ENCODE data around the gene PRKCE. TPM values are rescaled to one million over a fixed set of nuclear protein-coding genes. Genes with fewer than 3 reads are reported as not detected.
"Not testable (repeated sequence)": the region's sequence is repeated elsewhere in the genome, so short reads cannot be mapped to it uniquely, and the experiment has no call there.

PRKCE gene
- total RNA-seq, 2 experiments from 2014 or later, result 13.1 to 15.4 TPM

DNA sequence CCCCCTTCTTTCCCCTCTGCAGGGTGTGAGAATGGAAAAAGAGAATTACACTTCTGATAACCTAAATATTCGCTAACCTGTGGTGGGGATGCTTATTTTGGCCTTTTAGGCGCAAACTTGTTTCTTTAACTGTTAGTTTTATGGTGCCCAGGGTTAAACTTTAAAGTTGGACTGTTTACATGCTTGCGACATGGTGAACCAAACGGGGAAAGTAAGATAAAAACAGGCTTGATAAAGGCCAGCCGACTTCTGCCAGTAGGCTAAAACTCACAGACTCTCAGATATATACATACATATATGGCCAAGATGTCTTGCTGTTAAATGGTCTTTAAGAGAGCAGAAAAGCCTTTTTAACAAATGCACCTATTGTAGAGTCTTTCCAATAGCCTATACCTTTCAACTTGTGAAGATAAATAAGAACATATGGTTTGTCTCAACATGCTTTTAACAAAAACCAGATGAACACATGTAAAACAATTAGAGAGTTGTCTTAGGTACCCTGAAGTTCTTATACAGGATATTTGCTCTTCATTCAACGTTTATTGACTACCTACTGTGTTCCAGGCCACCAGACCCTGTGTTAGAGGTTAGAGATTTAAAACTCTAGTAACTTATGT is 29.0 kb downstream of the PRKCE start:
- Mint-ChIP-seq H3K4me1 (no peaks in the 10 kb centered on the region), H3K27ac (no peak overlapping the region), H3K36me3 (ENCODE audit: low read depth) (no peaks in the 10 kb centered on the region), H3K9me3 (no peaks in the 10 kb centered on the region), H3K4me3 (no peak overlapping the region), H3K27me3 (no peaks in the 10 kb centered on the region)
- ChIA-PET POLR2A (no interaction called here), CTCF (no interaction called here)
- no peak for DNase-seq

GRCh38 chr2:45681675-45682074 is 30.2 kb downstream of the PRKCE start:
- POLR2A ChIA-PET, result no interaction called here
- Mint-ChIP-seq H3K27ac (no peak overlapping the region), H3K9me3 (no peaks in the 10 kb centered on the region)

DNA sequence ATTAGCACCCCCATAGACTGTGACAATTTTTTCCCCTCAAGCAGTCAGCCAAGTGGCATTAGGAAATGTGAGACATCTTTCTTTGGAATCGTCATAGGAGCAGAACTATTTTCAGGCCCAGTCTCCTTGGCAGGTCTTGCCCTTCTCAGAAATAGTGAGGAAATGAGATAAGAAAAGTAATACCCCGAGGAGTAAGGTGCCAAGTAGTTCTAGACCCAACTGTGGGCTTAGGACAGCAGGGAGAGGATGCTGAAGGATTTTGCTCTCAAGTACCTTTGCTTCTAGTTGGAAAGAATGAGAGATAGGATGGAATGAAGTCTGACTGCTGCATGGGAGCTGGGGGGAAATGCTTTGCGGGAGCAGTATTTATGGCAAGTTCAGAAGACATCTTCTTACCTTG is 31.8 kb downstream of the PRKCE start:
- no peak overlapping the region for H3K27ac Mint-ChIP-seq
- CTCF ChIA-PET, result no interaction called here
- DNase-seq, result no peak
- POLR2A ChIA-PET, result no interaction called here
- H3K36me3 Mint-ChIP-seq (ENCODE audit: low read depth), result no peaks in the 10 kb centered on the region
- H3K4me3 Mint-ChIP-seq, result no peak overlapping the region
- no peaks in the 10 kb centered on the region for H3K27me3 Mint-ChIP-seq
- no peaks in the 10 kb centered on the region for H3K4me1 Mint-ChIP-seq
- no peaks in the 10 kb centered on the region for H3K9me3 Mint-ChIP-seq

More at GRCh38 chr2:45681675-45682074, 30.2 kb downstream of the PRKCE start:
- no peak for DNase-seq
- no peak overlapping the region for H3K4me3 Mint-ChIP-seq
- H3K27me3 Mint-ChIP-seq, result no peaks in the 10 kb centered on the region
- no peaks in the 10 kb centered on the region for H3K36me3 Mint-ChIP-seq (ENCODE audit: low read depth)
- no peaks in the 10 kb centered on the region for H3K4me1 Mint-ChIP-seq
- CTCF ChIA-PET, result interaction anchor here (1.1 kb wide), 2 partner anchors 16 to 46 kb away, joined by 3 read pairs; no protein-coding TSS in a partner anchor

DNA sequence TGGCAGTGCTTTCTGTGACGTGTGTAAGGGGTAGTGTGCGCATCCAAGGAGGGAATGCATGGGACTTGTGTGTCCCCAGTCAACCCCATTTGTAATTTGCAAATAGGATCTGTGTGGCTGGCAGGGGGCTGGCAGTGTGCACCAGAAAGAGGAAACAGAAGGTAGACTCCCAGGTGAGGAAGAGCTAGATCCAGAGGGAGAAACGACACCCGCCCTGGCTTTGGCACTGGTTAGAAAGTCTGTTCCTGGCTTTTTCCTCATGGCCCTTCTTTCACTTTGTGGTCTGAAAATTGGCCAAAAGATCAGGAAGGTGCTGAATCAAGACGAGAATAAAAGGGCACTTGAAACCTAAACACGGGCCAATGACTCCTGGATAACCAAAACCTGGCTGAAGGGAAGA is 33.3 kb downstream of the PRKCE start:
- no peak overlapping the region for H3K27ac Mint-ChIP-seq
- H3K36me3 Mint-ChIP-seq (ENCODE audit: low read depth), result no peaks in the 10 kb centered on the region
- no peaks in the 10 kb centered on the region for H3K27me3 Mint-ChIP-seq
- POLR2A ChIA-PET, result no interaction called here
- no peaks in the 10 kb centered on the region for H3K4me1 Mint-ChIP-seq
- no peak for DNase-seq
- CTCF ChIA-PET, result interaction anchor here (1.2 kb wide), 2 partner anchors 25 to 252 kb away, joined by 4 read pairs; no protein-coding TSS in a partner anchor
- H3K4me3 Mint-ChIP-seq, result no peak overlapping the region
- H3K9me3 Mint-ChIP-seq, result no peaks in the 10 kb centered on the region

- no peaks in the 10 kb centered on the region for H3K27me3 Mint-ChIP-seq
- H3K27ac Mint-ChIP-seq, result no peak overlapping the region
- ChIA-PET CTCF (interaction anchor here (1.2 kb wide), 2 partner anchors 25 to 252 kb away, joined by 4 read pairs; no protein-coding TSS in a partner anchor), POLR2A (no interaction called here)
- DNase-seq, result no peak
- H3K4me3 Mint-ChIP-seq, result no peak overlapping the region
- no peaks in the 10 kb centered on the region for H3K9me3 Mint-ChIP-seq
- no peaks in the 10 kb centered on the region for H3K4me1 Mint-ChIP-seq
- no peaks in the 10 kb centered on the region for H3K36me3 Mint-ChIP-seq (ENCODE audit: low read depth)
Measured at GRCh38 chr2:45685260-45685659, 33.8 kb downstream of the PRKCE start.

GRCh38 chr2:45687964-45688363 is 36.5 kb downstream of the PRKCE start:
- DNase-seq, result no peak
- Mint-ChIP-seq H3K36me3 (ENCODE audit: low read depth) (no peaks in the 10 kb centered on the region), H3K9me3 (no peaks in the 10 kb centered on the region), H3K4me3 (no peak overlapping the region), H3K4me1 (no peaks in the 10 kb centered on the region), H3K27me3 (no peaks in the 10 kb centered on the region), H3K27ac (no peak overlapping the region)
- ChIA-PET POLR2A (no interaction called here), CTCF (interaction anchor here (1.4 kb wide), 1 partner anchor 19 kb away, joined by 3 read pairs; no protein-coding TSS in a partner anchor)

DNA sequence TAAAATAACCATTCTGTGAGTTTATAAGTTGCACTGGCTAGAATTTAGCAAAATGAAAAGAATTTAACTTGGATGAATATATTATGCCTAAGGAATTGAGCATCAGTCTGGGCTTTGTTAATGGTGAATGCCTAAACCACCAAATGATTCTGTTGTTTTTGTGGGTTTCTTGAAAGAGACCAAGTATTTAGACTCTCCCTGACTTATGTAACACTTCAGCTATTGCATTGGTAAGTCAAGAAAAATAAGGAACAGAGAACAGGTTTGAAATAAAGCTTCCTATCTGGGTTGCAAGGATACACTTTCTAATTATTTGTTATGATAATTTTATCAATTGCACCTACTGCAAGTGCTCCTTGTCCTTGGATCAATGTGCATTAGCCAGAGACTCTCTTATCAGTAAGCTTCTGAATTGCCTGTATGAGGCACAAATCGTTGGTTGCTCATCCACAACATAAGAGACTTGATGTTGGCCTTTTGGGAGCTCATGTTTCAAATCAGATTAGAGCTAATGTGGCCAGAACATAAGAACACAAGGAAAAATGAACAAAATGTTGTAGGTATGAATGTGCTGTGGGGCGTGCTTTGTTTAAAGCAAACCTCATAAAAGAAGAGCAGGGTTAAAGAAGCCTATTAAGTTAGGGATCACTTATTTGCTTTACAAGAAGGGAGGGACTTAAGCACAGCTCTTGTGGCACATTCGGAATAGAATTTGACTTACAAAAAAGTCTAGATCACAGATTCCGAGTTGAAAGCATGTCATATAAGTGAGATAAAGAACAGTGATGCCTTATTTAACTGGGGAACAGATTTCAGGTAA is 37.2 kb downstream of the PRKCE start:
- H3K4me3 Mint-ChIP-seq, result no peak overlapping the region
- ChIA-PET POLR2A (no interaction called here), CTCF (interaction anchor here (0.6 to 1.4 kb wide), 2 partner anchors 18 to 33 kb away, joined by 3 read pairs; no protein-coding TSS in a partner anchor)
- DNase-seq, result no peak
- no peaks in the 10 kb centered on the region for H3K9me3 Mint-ChIP-seq
- no peaks in the 10 kb centered on the region for H3K36me3 Mint-ChIP-seq (ENCODE audit: low read depth)
- no peaks in the 10 kb centered on the region for H3K4me1 Mint-ChIP-seq
- H3K27me3 Mint-ChIP-seq, result no peaks in the 10 kb centered on the region
- H3K27ac Mint-ChIP-seq, result no peak overlapping the region

- no peak for DNase-seq
- Mint-ChIP-seq H3K4me1 (no peaks in the 10 kb centered on the region), H3K9me3 (no peaks in the 10 kb centered on the region), H3K4me3 (no peak overlapping the region), H3K27me3 (no peaks in the 10 kb centered on the region), H3K36me3 (ENCODE audit: low read depth) (no peaks in the 10 kb centered on the region), H3K27ac (no peak overlapping the region)
- POLR2A ChIA-PET, result no interaction called here
- CTCF ChIA-PET, result no interaction called here
Measured at GRCh38 chr2:45690231-45690630, 38.8 kb downstream of the PRKCE start.

DNA sequence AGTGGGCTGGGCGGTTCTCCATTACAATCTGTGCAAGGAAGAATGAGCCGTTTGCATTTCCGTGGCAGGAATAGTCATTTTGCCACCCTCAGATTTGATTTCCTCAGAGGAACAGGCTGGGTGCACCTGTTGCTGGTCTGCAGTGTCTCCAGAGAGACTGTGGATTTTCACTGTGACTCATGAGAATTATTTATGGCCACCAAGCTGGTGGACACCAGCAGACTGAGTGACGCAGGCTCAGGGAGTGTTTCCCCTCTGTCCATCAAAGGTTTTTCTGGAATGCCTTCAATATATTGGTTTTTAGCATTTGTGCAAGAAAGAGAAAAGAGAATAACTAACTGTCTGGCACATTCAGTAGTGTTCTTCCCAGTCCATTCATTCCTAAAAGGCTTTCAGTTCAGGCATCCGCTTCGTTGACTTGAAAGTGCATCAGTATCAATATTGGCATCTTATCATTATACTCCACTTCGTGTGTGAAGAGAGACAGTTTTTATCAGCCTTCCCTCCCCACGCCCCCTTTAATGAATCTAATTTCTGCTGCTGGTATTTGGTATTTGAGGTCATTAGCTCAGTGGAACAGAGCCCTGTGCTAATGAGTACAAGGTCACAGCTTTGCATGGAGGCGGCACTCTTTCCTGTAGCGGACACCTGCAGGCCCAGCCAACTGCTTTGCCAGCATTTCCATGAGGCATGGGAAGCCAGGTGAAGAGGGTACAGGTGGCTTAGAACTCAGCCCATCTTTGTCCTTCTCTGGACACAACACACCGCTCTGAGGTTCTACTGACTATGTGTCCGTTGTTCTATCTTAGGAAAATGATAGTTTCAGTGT is 39.9 kb downstream of the PRKCE start:
- H3K9me3 Mint-ChIP-seq, result no peaks in the 10 kb centered on the region
- H3K27me3 Mint-ChIP-seq, result no peaks in the 10 kb centered on the region
- H3K4me1 Mint-ChIP-seq, result no peaks in the 10 kb centered on the region
- DNase-seq, result no peak
- H3K36me3 Mint-ChIP-seq (ENCODE audit: low read depth), result no peaks in the 10 kb centered on the region
- H3K27ac Mint-ChIP-seq, result no peak overlapping the region
- ChIA-PET CTCF (interaction anchor here (1.5 kb wide), 1 partner anchor 28 kb away, joined by 3 read pairs; no protein-coding TSS in a partner anchor), POLR2A (no interaction called here)
- H3K4me3 Mint-ChIP-seq, result no peak overlapping the region

- Mint-ChIP-seq H3K4me3 (no peak overlapping the region), H3K36me3 (ENCODE audit: low read depth) (no peaks in the 10 kb centered on the region), H3K9me3 (no peaks in the 10 kb centered on the region), H3K4me1 (no peaks in the 10 kb centered on the region), H3K27ac (no peak overlapping the region), H3K27me3 (no peaks in the 10 kb centered on the region)
- CTCF ChIA-PET, result interaction anchor here (1.0 kb wide), 1 partner anchor 10 kb away, joined by 3 read pairs; no protein-coding TSS in a partner anchor
- no peak for DNase-seq
- POLR2A ChIA-PET, result no interaction called here
Measured at GRCh38 chr2:45692566-45692965, 41.1 kb downstream of the PRKCE start.

GRCh38 chr2:45695480-45696007 is 44.1 kb downstream of the PRKCE start:
- H3K4me3 Mint-ChIP-seq; CTCF ChIA-PET; H3K27me3 Mint-ChIP-seq; DNase-seq; H3K9me3 Mint-ChIP-seq; H3K27ac Mint-ChIP-seq; POLR2A ChIA-PET; H3K36me3 Mint-ChIP-seq (ENCODE audit: low read depth); H3K4me1 Mint-ChIP-seq: not testable (repeated sequence)

- no peak for DNase-seq
- no peak overlapping the region for H3K27ac Mint-ChIP-seq
- H3K27me3 Mint-ChIP-seq, result no peaks in the 10 kb centered on the region
- POLR2A ChIA-PET, result no interaction called here
- H3K9me3 Mint-ChIP-seq, result no peaks in the 10 kb centered on the region
- CTCF ChIA-PET, result interaction anchor here (1.2 kb wide), 1 partner anchor 14 kb away, joined by 3 read pairs; no protein-coding TSS in a partner anchor
- H3K4me1 Mint-ChIP-seq, result peaks cover 4% of the 10 kb centered on the region
- H3K4me3 Mint-ChIP-seq, result no peak overlapping the region
- H3K36me3 Mint-ChIP-seq (ENCODE audit: low read depth), result no peaks in the 10 kb centered on the region
Measured at GRCh38 chr2:45696708-45697107, 45.2 kb downstream of the PRKCE start.

Measured in activated CD4-positive, alpha-beta T cell treated with anti-CD3 and anti-CD28 coated beads, Interleukin-2, amount 10 ng/mL, durations not matched to agents 7 days and 5 days (primary cell).